Muscle of back (tissue), 13 donors: ENCODE measurements around the gene SLC10A7. TPM values are rescaled to one million over a fixed set of nuclear protein-coding genes. Genes with fewer than 3 reads are reported as not detected.

ENCODE experiments used
- DNase-seq, 3 donors: peaks; one replicate each; pipeline versions ENCODE4 v3.0.0 to v3.0.0-alpha.2; 2013
- long read RNA-seq, 9 donors: transcript quantifications; one replicate each; lab custom pipeline, GENCODE V29; 2026
- polyA plus RNA-seq, 10 donors: library from polyadenylated mRNA; unstranded; fragments of 120-200 nt; gene quantifications; one replicate each; pipeline ENCODE4 v1.2.1, GENCODE V29; 2013; ENCODE audit not compliant: insufficient read length in 10 of 10

Gene SLC10A7
- polyA plus RNA-seq = 1 to 10 TPM; 6.6 to 9.8 (median 8.0) TPM
- long read RNA-seq, donor 1 = 0 reads
- long read RNA-seq, donor 2 = 0 reads
- long read RNA-seq, donor 3 = 0 reads
- long read RNA-seq, donor 4, partial matches to known transcripts = 0 of 1 reads
- long read RNA-seq, donor 4, other reads (novel, unspliced or antisense) = 0 of 1 reads
- long read RNA-seq, donor 5 = 0 reads
- long read RNA-seq, donor 6 = 0 reads
- long read RNA-seq, donor 7, partial matches to known transcripts = 0 of 3 reads
- long read RNA-seq, donor 7, other reads (novel, unspliced or antisense) = 0 of 3 reads
- long read RNA-seq, donor 8 = 0 reads
- long read RNA-seq, donor 9 = 0 reads

GRCh38 chr4:146521541-146522097 lies at the start of gene SLC10A7:
TSS of gene SLC10A7 (minus strand) at chr4:146521940. CDS start at chr4:146521717, 223 bp downstream.
- DNase-seq = peak; percentile 65 to 94 (median 86)

- no peak for DNase-seq
Observed at GRCh38 chr4:146567396-146567795, 45.7 kb upstream of the SLC10A7 start.

GRCh38 chr4:146564492-146564891 lies 42.8 kb upstream of the SLC10A7 start:
- DNase-seq = no peak

- no peak for DNase-seq
Observed at GRCh38 chr4:146550161-146550560, 28.4 kb upstream of the SLC10A7 start.

GRCh38 chr4:146548443-146548842 lies 26.7 kb upstream of the SLC10A7 start:
- no peak for DNase-seq

- no peak for DNase-seq
Observed at GRCh38 chr4:146545102-146545501, 23.4 kb upstream of the SLC10A7 start.

GRCh38 chr4:146534178-146534577 lies 12.4 kb upstream of the SLC10A7 start:
- no peak for DNase-seq

GRCh38 chr4:146525754-146526153 lies 4.0 kb upstream of the SLC10A7 start:
- DNase-seq = no peak

- no peak for DNase-seq
Observed at GRCh38 chr4:146524663-146525062, 2.9 kb upstream of the SLC10A7 start.

GRCh38 chr4:146522869-146523205 lies 1.1 kb upstream of the SLC10A7 start:
- DNase-seq = peak in 1 of 3 donors; percentile 5

GRCh38 chr4:146522098-146522868 lies 543 bp upstream of the SLC10A7 start:
- peak; percentile 88 to 97 (median 92) for DNase-seq

- DNase-seq = peak; percentile 49 to 82 (median 66)
Observed at GRCh38 chr4:146520896-146521540, 722 bp downstream of the SLC10A7 start.

GRCh38 chr4:146514651-146515357 lies 6.9 kb downstream of the SLC10A7 start:
- no peak for DNase-seq

GRCh38 chr4:146513548-146513947 lies 8.2 kb downstream of the SLC10A7 start:
- DNase-seq = no peak

- DNase-seq = no peak
Observed at GRCh38 chr4:146511381-146511780, 10.4 kb downstream of the SLC10A7 start.

GRCh38 chr4:146510942-146511341 lies 10.8 kb downstream of the SLC10A7 start:
- no peak for DNase-seq

GRCh38 chr4:146508229-146508939 lies 13.4 kb downstream of the SLC10A7 start:
- DNase-seq = no peak

GRCh38 chr4:146507632-146508031 lies 14.1 kb downstream of the SLC10A7 start:
- no peak for DNase-seq

- DNase-seq = no peak
Observed at GRCh38 chr4:146506272-146506671, 15.5 kb downstream of the SLC10A7 start.

- no peak for DNase-seq
Observed at GRCh38 chr4:146500216-146500615, 21.5 kb downstream of the SLC10A7 start.

GRCh38 chr4:146498291-146498690 lies 23.4 kb downstream of the SLC10A7 start:
- DNase-seq = no peak
